K562 (cell line): ENCODE results near the gene MAD1L1. TPM values are rescaled to one million over a fixed set of nuclear protein-coding genes. Genes with fewer than 3 reads are reported as not detected.

Experiments
- CREB1 ChIP-seq, 2 experiments: sonication (generic) in 1 of 2; formaldehyde crosslinking in 1 of 2; IDR thresholded peaks; 2 replicates each; pipeline versions ENCODE4 v1.6.1 to v1.8.0; 2012 to 2022; ENCODE audit warnings: inconsistent platforms in 1 of 2, mild to moderate bottlenecking in 1 of 2, missing genetic modification reagents in 1 of 2, moderate library complexity in 1 of 2
- FOXA1 ChIP-seq: fragments of 450-650 bp; IDR thresholded peaks from 2 replicates; pipeline ENCODE4 v1.6.1; 2016; ENCODE audit warnings: mild to moderate bottlenecking, borderline replicate concordance
- KDM1A ChIP-seq, 2 experiments: fragments of 450-650 bp; IDR thresholded peaks; 2 replicates each; pipeline ENCODE4 v1.6.1; 2016; ENCODE audit warnings: mild to moderate bottlenecking in 2 of 2
- MTF1 ChIP-seq: fragments of 250-450 bp; sonication (Bioruptor Pico); IDR thresholded peaks from 2 replicates; pipeline ENCODE4 v1.9.0; 2021; ENCODE audit warnings: moderate library complexity, mild to moderate bottlenecking, inconsistent platforms, borderline replicate concordance
- MYNN ChIP-seq, 2 experiments: sonication (generic); formaldehyde crosslinking in 1 of 2; IDR thresholded peaks; 2 replicates each; pipeline versions ENCODE4 v1.5.0 to v1.6.1; 2016 to 2020; ENCODE audit warnings: antibody characterized with exemption in 1 of 2, missing genetic modification reagents in 1 of 2
- NCOA2 ChIP-seq, 2 experiments: fragments of 450-650 bp; IDR thresholded peaks; 2 replicates each; pipeline ENCODE4 v1.6.1; 2018; ENCODE audit warnings: mild to moderate bottlenecking in 2 of 2, moderate library complexity in 1 of 2; ENCODE audit not compliant: partially characterized antibody in 2 of 2
- NFIC ChIP-seq: fragments of 450-650 bp; IDR thresholded peaks from 2 replicates; pipeline ENCODE4 v1.6.1; 2017; ENCODE audit warnings: mild to moderate bottlenecking, inconsistent platforms
- NR2C1 ChIP-seq, 2 experiments: fragments of 450-650 bp; IDR thresholded peaks; 2 replicates each; pipeline ENCODE4 v1.6.1; 2017; ENCODE audit warnings: mild to moderate bottlenecking in 2 of 2, antibody characterized with exemption in 1 of 2, inconsistent platforms in 1 of 2, missing compliant biosample characterization in 1 of 2, missing genetic modification characterization in 1 of 2
- PRPF4 ChIP-seq: fragments of 200-400 bp; formaldehyde crosslinking; IDR thresholded peaks from one replicate; pipeline ENCODE4 v1.6.1; 2017; ENCODE audit warnings: low read length, low read depth, mild to moderate bottlenecking; ENCODE audit not compliant: insufficient read depth, poor library complexity, severe bottlenecking
- PYGO2 ChIP-seq: fragments of 450-650 bp; IDR thresholded peaks from 2 replicates; pipeline ENCODE4 v1.6.1; 2016; ENCODE audit warnings: mild to moderate bottlenecking, missing genetic modification characterization, moderate library complexity, missing compliant biosample characterization
- RREB1 ChIP-seq: fragments of 250-450 bp; sonication (Bioruptor Pico); IDR thresholded peaks from 2 replicates; pipeline ENCODE4 v1.4.0; 2020
- SMARCC2 ChIP-seq: fragments of 450-650 bp; IDR thresholded peaks from 2 replicates; pipeline ENCODE4 v1.6.1; 2017; ENCODE audit warnings: antibody characterized with exemption, moderate library complexity, mild to moderate bottlenecking, low read depth
- ZHX1 ChIP-seq: fragments of 150-350 bp; conservative IDR thresholded peaks from 2 replicates; pipeline ENCODE4 v1.6.1; 2014; ENCODE audit warnings: low read length
- ZNF175 ChIP-seq: fragments of 200-800 bp; sonication (Bioruptor generic); IDR thresholded peaks from 2 replicates; pipeline ENCODE4 v1.6.1; 2016; ENCODE audit warnings: low read depth, mild to moderate bottlenecking, missing genetic modification characterization, missing compliant biosample characterization
- ZNF212 ChIP-seq: fragments of 450-650 bp; formaldehyde crosslinking; IDR thresholded peaks from 2 replicates; pipeline ENCODE4 v1.4.0; 2020; ENCODE audit warnings: mild to moderate bottlenecking
- ZNF232 ChIP-seq: sonication (generic); formaldehyde crosslinking; IDR thresholded peaks from 2 replicates; pipeline ENCODE4 v1.8.0; 2022; ENCODE audit warnings: mild to moderate bottlenecking, missing genetic modification reagents
- ZNF277 ChIP-seq: fragments of 250-450 bp; sonication (Bioruptor Pico); IDR thresholded peaks from 2 replicates; pipeline ENCODE4 v1.8.0; 2022; ENCODE audit warnings: inconsistent platforms, mild to moderate bottlenecking, moderate library complexity, borderline replicate concordance
- polyA plus RNA-seq, 8 experiments: library from polyadenylated mRNA; depleted of rRNA in 4 of 8; stranded (reverse) in 5 of 8; unstranded in 3 of 8; fragments of >200 nt; fragmentation: Nextera tagmentation in 2 of 8; fragmentation: Illumina TruSeq in 1 of 8; extraction: Ambion mirVana in 2 of 8; extraction: Trizol in 1 of 8; gene quantifications; 2 replicates each; pipeline versions ENCODE4 v1.2.1 to v1.2.3, GENCODE V29; 2011 to 2014; ENCODE audit warnings: inconsistent platforms in 1 of 8, missing spikeins in 1 of 8
- total RNA-seq, 7 experiments: library from RNA; depleted of rRNA in 6 of 7; stranded (reverse); fragments of >200 nt in 6 of 7; fragmentation: Illumina TruSeq in 2 of 7; extraction: Trizol in 2 of 7; gene quantifications; 2 replicates each; pipeline versions ENCODE4 v1.2.1 to v1.2.3, GENCODE V29; 2011 to 2021; ENCODE audit warnings: low replicate concordance in 1 of 7

Gene MAD1L1
- total and polyA plus RNA-seq, 9 of the 15 experiments (the other 6 are each of a cell fraction or from before 2014, with no cell fraction given) = 1.7 to 89.7 (median 18.0) TPM

GRCh38 chr7:2022737-2023250, 210.0 kb downstream of the MAD1L1 start (continued):
- TF ChIP-seq RREB1 (CRISPR knock-in tag) (no peak), NR2C1 (IDR thresholded peaks at IDR 0.05) (no peak), NR2C1 (tag; IDR thresholded peaks at IDR 0.05) (0 out of 2 replicates have a peak, but pooled peaks have one; percentile 53), KDM1A (IDR thresholded peaks at IDR 0.05) (peak; percentile 98 to 99), NFIC (peak; percentile 90), MYNN (IDR thresholded peaks at IDR 0.05) (0 out of 2 replicates have a peak, but pooled peaks have one; percentile 68), MYNN (CRISPR knock-in tag; IDR thresholded peaks at IDR 0.05) (no peak), ZHX1 (no peak), ZNF232 (CRISPR knock-in tag) (no peak), FOXA1 (peak; percentile 51; the same call in 1 of the 2 replicates), ZNF175 (CRISPR knock-in tag) (peak; percentile 62; the same call in 1 of the 2 replicates), PYGO2 (tag) (0 out of 2 replicates have a peak, but pooled peaks have one; percentile 79), MTF1 (CRISPR knock-in tag) (no peak), SMARCC2 (peak; percentile 96), ZNF212 (CRISPR knock-in tag) (peak; percentile 51; the same call in 1 of the 2 replicates), PRPF4 (no peak), ZNF277 (CRISPR knock-in tag) (no peak), CREB1 (IDR thresholded peaks at IDR 0.05) (0 out of 2 replicates have a peak, but pooled peaks have one; percentile 46), CREB1 (CRISPR knock-in tag; IDR thresholded peaks at IDR 0.05) (no peak), NCOA2 (IDR thresholded peaks at IDR 0.05; ENCODE audit: partially characterized antibody in 2 of 2) (no peak)
